ENCODE results near the gene AICDA. TPM values are rescaled to one million over a fixed set of nuclear protein-coding genes. Genes with fewer than 3 reads are reported as not detected.

The AICDA gene
- total and polyA plus RNA-seq, 4 donors: 0.28 TPM; not detected in 3

GRCh38 chr12:8581098-8581784, 31.4 kb downstream of the AICDA start:
- 34% methylated on average over 9 of the region's 9 CpGs for WGBS
- no peak for DNase-seq (ENCODE audit: low spot score)

GRCh38 chr12:8577879-8578278, 34.8 kb downstream of the AICDA start:
- no peak overlapping the region for H3K9ac ChIP-seq (ENCODE audit: low read depth in 1 of 2, low read length in 2 of 2)
- no peaks in the 10 kb centered on the region for H3K9me3 ChIP-seq (ENCODE audit: control insufficient read depth in 4 of 4, low read length in 3 of 4)
- no peak overlapping the region for H3K4me3 ChIP-seq (ENCODE audit: low read depth in 1 of 3, low read length in 3 of 3)
- WGBS: 86% methylated on average over 3 of the region's 3 CpGs
- no peaks in the 10 kb centered on the region for H3K36me3 ChIP-seq (ENCODE audit: control insufficient read depth in 4 of 4, insufficient read depth in 3 of 4, low read depth in 1 of 4, low read length in 3 of 4)
- H3K27ac ChIP-seq (ENCODE audit: low read depth in 1 of 2, low read length in 2 of 2): no peak overlapping the region
- no peaks in the 10 kb centered on the region for H3K27me3 ChIP-seq (ENCODE audit: control insufficient read depth in 4 of 4, insufficient read depth in 4 of 4, low read length in 3 of 4)
- peaks cover 3 to 9% (median 8%) of the 10 kb centered on the region in 4 donors for H3K4me1 ChIP-seq (ENCODE audit: control insufficient read depth in 4 of 4, insufficient read depth in 4 of 4, low read length in 3 of 4)
- TF ChIP-seq JUND (IDR thresholded peaks at IDR 0.05) (no peak), FOXA1 (IDR thresholded peaks at IDR 0.05) (no peak), NR2F2 (IDR thresholded peaks at IDR 0.05) (no peak), HNF4G (IDR thresholded peaks at IDR 0.05) (no peak)
- no peak for DNase-seq (ENCODE audit: low spot score)

More at GRCh38 chr12:8581098-8581784, 31.4 kb downstream of the AICDA start:
- H3K9me3 ChIP-seq (ENCODE audit: control insufficient read depth in 4 of 4, low read length in 3 of 4): no peaks in the 10 kb centered on the region
- no peaks in the 10 kb centered on the region for H3K36me3 ChIP-seq (ENCODE audit: control insufficient read depth in 4 of 4, insufficient read depth in 3 of 4, low read depth in 1 of 4, low read length in 3 of 4)
- TF ChIP-seq RXRA (IDR thresholded peaks at IDR 0.05): peak in 1 of 2 donors; percentile 34
- no peak for TF ChIP-seq HNF4G (IDR thresholded peaks at IDR 0.05)
- TF ChIP-seq HNF4A (conservative IDR thresholded peaks at IDR 0.05): peak in 1 of 2 donors; percentile 46
- peak overlapping the region in 1 of 3 donors; percentile 23 for H3K4me3 ChIP-seq (ENCODE audit: low read depth in 1 of 3, low read length in 3 of 3)
- H3K4me1 ChIP-seq (ENCODE audit: control insufficient read depth in 4 of 4, insufficient read depth in 4 of 4, low read length in 3 of 4): peaks cover 3 to 9% (median 8%) of the 10 kb centered on the region in 4 donors
- no peaks in the 10 kb centered on the region for H3K27me3 ChIP-seq (ENCODE audit: control insufficient read depth in 4 of 4, insufficient read depth in 4 of 4, low read length in 3 of 4)
- no peak overlapping the region for H3K27ac ChIP-seq (ENCODE audit: low read depth in 1 of 2, low read length in 2 of 2)
- H3K9ac ChIP-seq (ENCODE audit: low read depth in 1 of 2, low read length in 2 of 2): no peak overlapping the region

GRCh38 chr12:8572507-8572906, 40.2 kb downstream of the AICDA start:
- Histone ChIP-seq H3K9ac (ENCODE audit: low read depth in 1 of 2, low read length in 2 of 2) (no peak overlapping the region), H3K27me3 (ENCODE audit: control insufficient read depth in 4 of 4, insufficient read depth in 4 of 4, low read length in 3 of 4) (no peaks in the 10 kb centered on the region), H3K4me3 (ENCODE audit: low read depth in 1 of 3, low read length in 3 of 3) (no peak overlapping the region), H3K27ac (ENCODE audit: low read depth in 1 of 2, low read length in 2 of 2) (no peak overlapping the region), H3K9me3 (ENCODE audit: control insufficient read depth in 4 of 4, low read length in 3 of 4) (no peaks in the 10 kb centered on the region), H3K36me3 (ENCODE audit: control insufficient read depth in 4 of 4, insufficient read depth in 3 of 4, low read depth in 1 of 4, low read length in 3 of 4) (no peaks in the 10 kb centered on the region), H3K4me1 (ENCODE audit: control insufficient read depth in 4 of 4, insufficient read depth in 4 of 4, low read length in 3 of 4) (no peaks in the 10 kb centered on the region)
- TF ChIP-seq FOXA1 (IDR thresholded peaks at IDR 0.05) (no peak), ATF3 (IDR thresholded peaks at IDR 0.05) (no peak), HNF4G (IDR thresholded peaks at IDR 0.05) (no peak), HNF4A (conservative IDR thresholded peaks at IDR 0.05) (no peak), TAF1 (conservative IDR thresholded peaks at IDR 0.05) (no peak), FOXA2 (IDR thresholded peaks at IDR 0.05) (no peak), RAD21 (IDR thresholded peaks at IDR 0.05) (no peak), ZBTB33 (IDR thresholded peaks at IDR 0.05) (no peak), CTCF (IDR thresholded peaks at IDR 0.05; ENCODE audit: low read depth, low read length, missing input control) (no peak), REST (IDR thresholded peaks at IDR 0.05) (no peak), EGR1 (IDR thresholded peaks at IDR 0.05; ENCODE audit: low read depth in 2 of 2) (no peak), RXRA (IDR thresholded peaks at IDR 0.05) (no peak), GABPA (IDR thresholded peaks at IDR 0.05 in 1 of 2, conservative IDR thresholded peaks at IDR 0.05 in 1 of 2) (no peak), JUND (IDR thresholded peaks at IDR 0.05) (no peak), YY1 (IDR thresholded peaks at IDR 0.05) (no peak), MAX (IDR thresholded peaks at IDR 0.05) (no peak), SP1 (IDR thresholded peaks at IDR 0.05) (no peak), NR2F2 (IDR thresholded peaks at IDR 0.05) (no peak)
- no peak for DNase-seq (ENCODE audit: low spot score)
- WGBS: 62% methylated on average over 2 of the region's 2 CpGs
